ENCODE measurements around the gene YIPF3. TPM values are rescaled to one million over a fixed set of nuclear protein-coding genes. Genes with fewer than 3 reads are reported as not detected.
"Not testable (repeated sequence)": the region's sequence is repeated elsewhere in the genome, so short reads cannot be mapped to it uniquely, and the experiment has no call there.

Gene YIPF3
- 10 to 100 TPM; 71.5 to 77.4 TPM for total RNA-seq

GRCh38 chr6:43516697-43517504 lies at the start of gene YIPF3, which contains the start of gene POLR1C:
YIPF3 (minus strand) TSS chr6:43516926; CDS start chr6:43516807, 119 bp downstream.
POLR1C (plus strand) TSS chr6:43517089; CDS start chr6:43517110, 21 bp downstream.
- Mint-ChIP-seq H3K4me1 (peaks cover 29% of the 10 kb centered on the region), H3K27me3 (no peaks in the 10 kb centered on the region), H3K4me3 (no peak within 1 kb of the TSS), H3K9me3 (no peaks in the 10 kb centered on the region), H3K36me3 (ENCODE audit: low read depth) (peaks cover 42% of the 10 kb centered on the region), H3K27ac (no peak within 1 kb of the TSS)
- DNase-seq: peak; percentile 98
- POLR2A ChIA-PET: interaction anchor here (0.6 to 2.9 kb wide), 20 partner anchors 9 to 588 kb away, joined by 3 to 31 read pairs (median 4); partner anchors contain the start of genes ABCC10, CNPY3, GTPBP2 and POLH
- CTCF ChIA-PET: interaction anchor here (0.9 to 7.2 kb wide), 4 partner anchors 10 to 288 kb away, joined by 4 to 43 read pairs (median 6); partner anchors contain the start of gene DNPH1

- Mint-ChIP-seq H3K27me3 (no peaks in the 10 kb centered on the region), H3K4me3 (no peak overlapping the region), H3K9me3 (no peaks in the 10 kb centered on the region), H3K27ac (no peak overlapping the region), H3K36me3 (ENCODE audit: low read depth) (peaks cover 76% of the 10 kb centered on the region), H3K4me1 (no peaks in the 10 kb centered on the region)
- CTCF ChIA-PET: interaction anchor here (1.6 kb wide), 1 partner anchor 53 kb away, joined by 3 read pairs; no protein-coding TSS in a partner anchor
- no peak for DNase-seq
- POLR2A ChIA-PET: interaction anchor here (1.3 kb wide), 1 partner anchor 25 kb away, joined by 3 read pairs; no protein-coding TSS in a partner anchor
These were observed 42.6 kb upstream of the YIPF3 start for GRCh38 chr6:43559328-43559727.

GRCh38 chr6:43557620-43558019 lies 40.9 kb upstream of the YIPF3 start:
- H3K4me3 Mint-ChIP-seq, POLR2A ChIA-PET, H3K27me3 Mint-ChIP-seq, H3K9me3 Mint-ChIP-seq, H3K27ac Mint-ChIP-seq, H3K4me1 Mint-ChIP-seq, DNase-seq: not testable (repeated sequence)
- CTCF ChIA-PET: interaction anchor here (0.6 kb wide), 1 partner anchor 50 kb away, joined by 3 read pairs; no protein-coding TSS in a partner anchor
- H3K36me3 Mint-ChIP-seq (ENCODE audit: low read depth): peaks cover 82% of the 10 kb centered on the region

- Mint-ChIP-seq H3K4me3 (no peak overlapping the region), H3K4me1 (peaks cover 3% of the 10 kb centered on the region), H3K9me3 (no peaks in the 10 kb centered on the region), H3K36me3 (ENCODE audit: low read depth) (peaks cover 76% of the 10 kb centered on the region), H3K27ac (peak overlapping the region; percentile 7), H3K27me3 (no peaks in the 10 kb centered on the region)
- POLR2A ChIA-PET: no interaction called here
- CTCF ChIA-PET: interaction anchor here (1.0 kb wide), 1 partner anchor 318 kb away, joined by 3 read pairs; the partner anchor contains the start of gene DNPH1
- DNase-seq: no peak
These were observed 30.5 kb upstream of the YIPF3 start for GRCh38 chr6:43547222-43547621.

- Mint-ChIP-seq H3K27me3 (no peaks in the 10 kb centered on the region), H3K4me1 (peaks cover 3% of the 10 kb centered on the region), H3K27ac (no peak overlapping the region), H3K36me3 (ENCODE audit: low read depth) (peaks cover 72% of the 10 kb centered on the region), H3K9me3 (no peaks in the 10 kb centered on the region), H3K4me3 (no peak overlapping the region)
- no peak for DNase-seq
- ChIA-PET CTCF (no interaction called here), POLR2A (interaction anchor here (1.7 kb wide), 1 partner anchor 19 kb away, joined by 6 read pairs; no protein-coding TSS in a partner anchor)
These were observed 27.7 kb upstream of the YIPF3 start for GRCh38 chr6:43544461-43544860.

- H3K4me1 Mint-ChIP-seq: peaks cover 3% of the 10 kb centered on the region
- H3K27me3 Mint-ChIP-seq: no peaks in the 10 kb centered on the region
- POLR2A ChIA-PET: no interaction called here
- H3K9me3 Mint-ChIP-seq: no peaks in the 10 kb centered on the region
- no peak for DNase-seq
- H3K36me3 Mint-ChIP-seq (ENCODE audit: low read depth): peaks cover 70% of the 10 kb centered on the region
- CTCF ChIA-PET: interaction anchor here (1.2 to 1.3 kb wide), 2 partner anchors 10 to 69 kb away, joined by 3 to 4 read pairs; no protein-coding TSS in a partner anchor
- no peak overlapping the region for H3K27ac Mint-ChIP-seq
- no peak overlapping the region for H3K4me3 Mint-ChIP-seq
These were observed 25.2 kb upstream of the YIPF3 start for GRCh38 chr6:43541774-43542471.

- Mint-ChIP-seq H3K27me3 (no peaks in the 10 kb centered on the region), H3K4me1 (peaks cover 3% of the 10 kb centered on the region), H3K27ac (no peak overlapping the region), H3K36me3 (ENCODE audit: low read depth) (peaks cover 61% of the 10 kb centered on the region), H3K4me3 (no peak overlapping the region), H3K9me3 (no peaks in the 10 kb centered on the region)
- ChIA-PET CTCF (no interaction called here), POLR2A (interaction anchor here (1.3 kb wide), 1 partner anchor 10 kb away, joined by 3 read pairs; no protein-coding TSS in a partner anchor)
- no peak for DNase-seq
These were observed 23.8 kb upstream of the YIPF3 start for GRCh38 chr6:43540507-43540906.

GRCh38 chr6:43539409-43539808 lies 22.7 kb upstream of the YIPF3 start:
- H3K36me3 Mint-ChIP-seq (ENCODE audit: low read depth): peaks cover 51% of the 10 kb centered on the region
- DNase-seq, H3K27ac Mint-ChIP-seq, H3K9me3 Mint-ChIP-seq, H3K27me3 Mint-ChIP-seq, H3K4me3 Mint-ChIP-seq, CTCF ChIA-PET, H3K4me1 Mint-ChIP-seq: not testable (repeated sequence)
- POLR2A ChIA-PET: interaction anchor here (1.3 kb wide), 1 partner anchor 9 kb away, joined by 3 read pairs; no protein-coding TSS in a partner anchor

- DNase-seq, CTCF ChIA-PET, H3K9me3 Mint-ChIP-seq, H3K4me1 Mint-ChIP-seq, H3K27ac Mint-ChIP-seq, H3K27me3 Mint-ChIP-seq, POLR2A ChIA-PET, H3K4me3 Mint-ChIP-seq: not testable (repeated sequence)
- H3K36me3 Mint-ChIP-seq (ENCODE audit: low read depth): peaks cover 48% of the 10 kb centered on the region
These were observed 22.3 kb upstream of the YIPF3 start for GRCh38 chr6:43538986-43539385.

GRCh38 chr6:43532201-43532600 lies 15.5 kb upstream of the YIPF3 start:
- peaks cover 57% of the 10 kb centered on the region for H3K36me3 Mint-ChIP-seq (ENCODE audit: low read depth)
- H3K4me1 Mint-ChIP-seq: no peaks in the 10 kb centered on the region
- no peak overlapping the region for H3K4me3 Mint-ChIP-seq
- no peak for DNase-seq
- POLR2A ChIA-PET: interaction anchor here (0.6 to 1.9 kb wide), 4 partner anchors 10 to 110 kb away, joined by 3 to 6 read pairs (median 3); partner anchors contain the start of gene LRRC73
- no peaks in the 10 kb centered on the region for H3K27me3 Mint-ChIP-seq
- H3K27ac Mint-ChIP-seq: no peak overlapping the region
- CTCF ChIA-PET: interaction anchor here (1.4 kb wide), 1 partner anchor 11 kb away, joined by 3 read pairs; no protein-coding TSS in a partner anchor
- H3K9me3 Mint-ChIP-seq: no peaks in the 10 kb centered on the region

GRCh38 chr6:43524483-43524961 lies 7.8 kb upstream of the YIPF3 start:
- peaks cover 11% of the 10 kb centered on the region for H3K4me1 Mint-ChIP-seq
- no peaks in the 10 kb centered on the region for H3K27me3 Mint-ChIP-seq
- peak overlapping the region; percentile 35 for H3K27ac Mint-ChIP-seq
- CTCF ChIA-PET: no interaction called here
- H3K9me3 Mint-ChIP-seq: no peaks in the 10 kb centered on the region
- H3K4me3 Mint-ChIP-seq: no peak overlapping the region
- peaks cover 71% of the 10 kb centered on the region for H3K36me3 Mint-ChIP-seq (ENCODE audit: low read depth)
- POLR2A ChIA-PET: interaction anchor here (1.6 kb wide), 1 partner anchor 20 kb away, joined by 6 read pairs; no protein-coding TSS in a partner anchor
- no peak for DNase-seq

- Mint-ChIP-seq H3K27me3 (no peaks in the 10 kb centered on the region), H3K4me3 (no peak overlapping the region), H3K27ac (no peak overlapping the region), H3K4me1 (peaks cover 12% of the 10 kb centered on the region), H3K36me3 (ENCODE audit: low read depth) (peaks cover 61% of the 10 kb centered on the region), H3K9me3 (no peaks in the 10 kb centered on the region)
- no peak for DNase-seq
- POLR2A ChIA-PET: interaction anchor here (2.4 kb wide), 1 partner anchor 9 kb away, joined by 6 read pairs; no protein-coding TSS in a partner anchor
- CTCF ChIA-PET: no interaction called here
These were observed 6.6 kb upstream of the YIPF3 start for GRCh38 chr6:43523284-43523683.

All from activated CD4-positive, alpha-beta memory T cell treated with anti-CD3 and anti-CD28 coated beads, Interleukin-2, amount 10 ng/mL, durations not matched to agents 7 days and 5 days (primary cell).